HG03432 (cell line): ENCODE data around the gene ENO1.
A peak's percentile ranks its signal among the peaks of the same experiment; 100 is the strongest.
"Not testable (repeated sequence)": the region's sequence is repeated elsewhere in the genome, so short reads cannot be mapped to it uniquely, and the experiment has no call there.

Experiments used
- ATAC-seq: cut with Tn5 transposase; IDR thresholded peaks from one replicate; pipeline ENCODE4 v1.9.1; 2021; ENCODE audit warnings: mild to moderate bottlenecking, moderate library complexity; ENCODE audit not compliant: unreplicated experiment

The ENO1 gene

DNA sequence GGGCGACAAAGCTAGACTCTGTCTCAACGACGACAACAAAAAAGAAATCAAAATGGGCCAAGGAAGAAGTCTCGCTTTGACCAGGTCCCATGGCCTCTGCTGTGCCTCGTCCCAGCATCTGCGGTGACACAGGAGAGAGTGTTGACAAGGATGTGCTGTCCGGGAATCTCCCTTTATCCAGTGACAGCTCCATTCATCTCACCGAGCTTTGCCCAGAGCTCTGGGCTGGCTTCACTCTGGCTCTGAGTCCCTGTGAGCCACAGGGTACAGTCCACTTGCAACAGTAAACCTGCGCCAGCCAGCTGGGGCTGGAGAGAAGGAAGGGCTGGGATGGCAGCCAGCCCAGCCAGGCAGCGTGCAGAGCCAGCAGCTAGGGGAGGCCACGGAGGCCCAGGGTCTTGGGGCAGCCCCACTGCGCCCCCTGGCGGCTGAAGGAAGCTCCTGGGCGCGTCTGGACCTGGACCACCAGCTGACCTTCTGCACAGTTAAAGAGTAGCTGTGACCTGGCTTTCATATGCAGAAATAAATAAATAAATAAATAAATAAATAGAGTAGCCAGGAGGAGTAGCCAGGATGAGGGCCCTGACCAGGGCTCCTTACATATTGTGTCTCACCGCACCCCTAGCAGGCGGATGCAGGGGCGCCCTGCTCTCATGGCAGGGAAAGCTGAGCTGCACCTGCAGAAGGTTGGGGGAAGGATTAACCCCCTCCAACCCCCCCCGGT is 29.7 kb downstream of the ENO1 start:
- no peak for ATAC-seq

DNA sequence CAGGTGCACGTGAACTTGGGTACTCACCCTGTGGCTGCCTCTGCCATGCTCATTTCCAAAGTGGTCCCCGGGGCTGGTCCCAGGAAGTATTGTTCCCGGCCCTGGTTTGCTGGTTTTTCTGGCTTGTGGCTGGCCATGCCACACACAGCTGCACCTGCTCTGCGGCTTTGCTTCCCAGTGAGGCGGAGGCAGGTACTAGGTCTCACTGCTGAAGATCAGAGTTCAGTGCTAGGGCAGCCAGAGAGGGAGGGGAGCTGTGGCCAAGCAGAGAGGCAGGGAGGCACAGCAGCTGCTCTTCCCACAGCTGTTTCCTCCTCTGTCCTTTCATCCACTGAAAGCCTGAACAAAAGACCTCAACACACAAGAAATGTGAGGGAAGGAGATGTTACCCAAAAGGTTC is 30.5 kb downstream of the ENO1 start:
- no peak for ATAC-seq

- no peak for ATAC-seq
Measured at GRCh38 chr1:8846263-8846662, 32.2 kb downstream of the ENO1 start.

GRCh38 chr1:8845104-8846097 is 33.1 kb downstream of the ENO1 start:
- no peak for ATAC-seq

GRCh38 chr1:8844501-8845006 is 33.9 kb downstream of the ENO1 start:
- ATAC-seq = no peak

- no peak for ATAC-seq
Measured at GRCh38 chr1:8841395-8841794, 37.1 kb downstream of the ENO1 start.

DNA sequence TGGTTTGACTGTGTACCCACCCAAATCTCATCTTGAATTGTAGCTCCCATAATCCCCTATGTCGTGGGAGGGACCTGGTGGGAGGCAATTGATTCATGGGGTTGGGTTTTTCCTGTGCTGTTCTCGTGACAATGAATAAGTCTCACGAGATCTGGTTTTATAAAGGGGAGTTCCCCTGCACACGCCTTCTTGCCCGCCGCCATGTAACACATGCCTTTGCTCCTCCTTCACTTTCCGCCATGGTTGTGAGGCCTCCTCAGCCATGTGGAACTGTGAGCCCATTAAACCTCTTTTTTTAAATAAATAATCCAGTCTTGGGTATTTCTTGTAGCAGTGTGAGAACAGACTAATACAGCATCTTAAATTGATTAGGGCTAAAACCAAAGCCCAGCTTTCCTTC is 38.5 kb downstream of the ENO1 start:
- no peak for ATAC-seq

DNA sequence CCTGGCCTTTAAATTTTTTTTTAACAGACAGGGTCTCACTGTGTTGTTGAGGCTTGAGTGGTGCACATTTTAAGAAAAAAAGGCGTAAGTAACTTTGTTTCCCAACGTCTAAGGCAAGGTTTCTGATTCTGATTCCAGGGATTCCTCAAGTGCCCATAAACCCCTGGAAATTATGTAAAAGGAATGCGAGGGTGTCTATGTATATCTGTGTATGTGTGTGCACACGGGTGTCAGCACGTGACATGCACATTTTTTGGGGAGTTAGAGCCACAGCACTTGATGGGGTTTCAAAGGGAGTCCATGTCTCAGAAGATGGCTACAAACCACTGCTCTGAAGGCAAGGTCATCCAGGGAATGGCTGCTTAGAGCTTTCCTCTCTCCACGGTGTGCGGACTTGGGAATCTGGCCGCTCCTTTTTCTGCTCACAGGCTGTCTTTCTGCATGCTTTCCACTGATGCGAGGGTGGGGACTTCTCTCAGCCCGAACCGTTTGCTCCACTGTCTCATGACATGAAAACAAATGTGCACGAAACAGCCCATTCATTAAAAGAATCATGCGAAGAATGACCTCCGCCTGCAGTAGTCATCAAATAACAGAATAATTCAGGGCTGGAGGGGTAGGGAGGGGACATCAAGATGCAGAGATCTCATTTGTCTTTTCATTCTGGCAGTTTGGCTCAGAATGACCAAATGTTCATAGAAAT is 42.4 kb downstream of the ENO1 start:
- ATAC-seq = no peak

- no peak for ATAC-seq
Measured at GRCh38 chr1:8831340-8831739, 47.1 kb downstream of the ENO1 start.

DNA sequence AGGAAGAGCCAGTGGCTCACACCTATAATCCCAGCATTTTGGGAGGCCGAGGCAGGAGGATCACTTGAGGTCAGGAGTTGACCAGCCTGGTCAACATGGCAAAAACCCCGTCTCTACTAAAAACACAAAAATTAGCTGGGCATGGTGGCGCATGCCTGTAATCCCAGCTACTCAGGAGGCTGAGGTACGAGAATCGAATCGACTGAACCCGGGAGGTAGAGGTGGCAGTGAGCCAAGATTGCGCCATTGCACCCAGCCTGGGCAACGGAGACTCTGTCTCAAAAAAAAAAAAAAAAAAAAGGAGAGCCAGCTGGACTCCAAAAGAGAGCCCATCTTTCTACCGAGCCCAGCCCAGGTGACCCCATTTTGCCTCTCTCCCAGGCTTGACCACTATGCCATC is 47.8 kb downstream of the ENO1 start:
- not testable (repeated sequence) for ATAC-seq

GRCh38 chr1:8825985-8826481 is 52.5 kb downstream of the ENO1 start:
- no peak for ATAC-seq

GRCh38 chr1:8823295-8823664 is 55.2 kb downstream of the ENO1 start:
- no peak for ATAC-seq

GRCh38 chr1:8822373-8823294 is 55.9 kb downstream of the ENO1 start:
- no peak for ATAC-seq

DNA sequence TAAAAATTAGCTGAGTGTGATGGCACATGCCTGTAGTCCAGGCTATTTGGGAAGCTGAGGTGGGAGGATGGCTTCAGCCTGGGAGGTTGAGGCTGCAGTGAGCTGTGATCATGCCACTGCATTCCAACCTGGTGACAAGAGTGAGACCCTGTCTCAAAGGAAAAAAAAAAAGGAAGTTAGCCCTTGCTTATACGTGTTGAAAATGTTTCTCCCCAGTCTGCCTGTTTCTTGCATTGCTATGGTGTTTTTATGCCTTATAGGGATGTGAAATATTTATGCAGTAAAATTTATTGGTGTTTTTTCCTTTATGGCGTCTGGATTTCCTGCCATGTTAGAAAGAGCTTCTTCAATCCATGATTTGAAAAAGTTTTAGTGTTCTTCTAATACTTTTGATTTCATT is 57.4 kb downstream of the ENO1 start:
- no peak for ATAC-seq

- not testable (repeated sequence) for ATAC-seq
Measured at GRCh38 chr1:8818789-8819188, 59.7 kb downstream of the ENO1 start.

- ATAC-seq = no peak
Measured at GRCh38 chr1:8818325-8818775, 60.1 kb downstream of the ENO1 start.

- ATAC-seq = peak; percentile 93
Measured at GRCh38 chr1:8817412-8818324, 60.8 kb downstream of the ENO1 start, which contains the start of gene RERE. RERE (minus strand) TSS chr1:8817640.

DNA sequence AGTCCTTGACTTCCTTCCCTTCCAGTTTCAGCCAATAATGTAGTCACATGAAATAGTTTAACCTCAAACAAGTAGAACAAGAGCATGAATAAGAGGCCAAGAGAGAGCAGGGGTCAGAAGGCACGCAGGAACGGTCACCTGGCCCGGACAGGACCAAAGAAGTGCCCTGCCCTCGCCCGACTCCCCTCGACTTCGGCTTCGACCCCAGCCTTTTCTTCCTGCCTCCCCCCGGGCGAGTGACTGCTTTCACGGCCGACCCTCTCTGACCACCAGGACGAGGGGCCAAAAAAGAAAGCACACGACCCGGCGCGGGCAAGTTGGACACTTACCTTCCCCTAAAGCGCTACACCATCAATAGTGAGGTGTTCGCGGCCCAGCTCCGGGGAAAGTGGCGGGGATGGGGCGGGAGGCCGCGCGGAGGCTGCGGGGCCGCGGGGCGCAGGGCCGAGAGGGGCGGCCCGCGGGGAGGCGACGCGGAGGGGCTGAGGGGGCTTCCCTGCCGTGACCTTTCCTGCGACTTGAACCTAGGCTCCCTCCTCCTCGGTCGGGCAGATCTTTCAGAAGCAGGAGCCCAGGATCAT is 61.6 kb downstream of the ENO1 start:
- peak; percentile 24 for ATAC-seq
